GM12878 (cell line): ENCODE measurements around the gene WWOX. TPM values are rescaled to one million over a fixed set of nuclear protein-coding genes. Genes with fewer than 3 reads are reported as not detected.

ENCODE experiments used
- ATAC-seq: fragments of 200-7000 bp; cut with Tn5 transposase; 3 replicates; pipeline ENCODE4 v1.9.1; 2020; ENCODE audit warnings: mild to moderate bottlenecking, moderate library complexity
- BruUV-seq: library from RNA; stranded (reverse); fragments of 400-500 nt; replicated peaks from 2 replicates; lab custom pipeline; 2021; lab: Mats Ljungman, UMichigan
- CTCF ChIA-PET: fragments of 300-600 bp; sonication (Branson Sonifier 250); formaldehyde crosslinking; extraction: SDS; loops from one replicate; lab custom pipeline; 2021; ENCODE audit warnings: inconsistent platforms; lab: Yijun Ruan, JAX
- POLR2A ChIA-PET: fragments of 350-600 bp; formaldehyde crosslinking; extraction: SDS; loops from one replicate; lab custom pipeline; 2021; ENCODE audit warnings: inconsistent platforms; lab: Charles Lee
- RAD21 ChIA-PET: fragments of 300-600 bp; sonication (Branson Sonifier 250); formaldehyde crosslinking; loops from one replicate; lab custom pipeline; 2023; ENCODE audit warnings: antibody characterized with exemption; ENCODE audit not compliant: unreplicated experiment; lab: Charles Lee
- SMC1A ChIA-PET: fragments of 300-600 bp; sonication (Branson Sonifier 250); formaldehyde crosslinking; loops from one replicate; lab custom pipeline; 2023; ENCODE audit not compliant: unreplicated experiment, uncharacterized antibody; lab: Charles Lee
- DNase-seq: peaks from one replicate; pipeline ENCODE4 v3.0.0-alpha.2; 2011; ENCODE audit warnings: low read depth, low spot score
- FAIRE-seq: peaks from 3 replicates; lab custom pipeline; 2011; peaks lifted over from hg19 to GRCh38; lab: Jason Lieb, UNC
- H2AFZ ChIP-seq: 2 replicates; pipeline ENCODE4 v1.6.0; 2011; ENCODE audit warnings: low read depth, low read length, control low read depth; ENCODE audit not compliant: control insufficient read depth
- H3K27ac ChIP-seq: 2 replicates; pipeline ENCODE4 v1.5.1; 2011; ENCODE audit warnings: control low read depth; ENCODE audit not compliant: control insufficient read depth, insufficient read depth
- H3K27me3 ChIP-seq, 2 experiments: replicated peaks in 1 of 2; 2 replicates each; pipeline versions ENCODE4 v1.6.0 to v1.6.1; 2011; ENCODE audit warnings: low read length in 1 of 2; ENCODE audit not compliant: control insufficient read depth in 2 of 2, insufficient read depth in 2 of 2
- H3K36me3 ChIP-seq, 2 experiments: 2 replicates each; pipeline ENCODE4 v1.5.1; 2011; ENCODE audit warnings: low read length in 1 of 2; ENCODE audit not compliant: control insufficient read depth in 2 of 2, insufficient read depth in 2 of 2
- H3K4me1 ChIP-seq: 2 replicates; pipeline ENCODE4 v1.6.1; 2011; ENCODE audit warnings: mild to moderate bottlenecking, low read length, moderate library complexity, mixed read lengths; ENCODE audit not compliant: control insufficient read depth, insufficient read depth
- H3K4me2 ChIP-seq: 2 replicates; pipeline ENCODE4 v1.6.0; 2011; ENCODE audit warnings: control low read depth; ENCODE audit not compliant: control insufficient read depth, insufficient read depth
- H3K4me3 ChIP-seq: fragments of 200-600 bp; sonication (generic); 2 replicates; pipeline ENCODE4 v1.5.1; 2016
- H3K79me2 ChIP-seq: 2 replicates; pipeline ENCODE4 v1.6.0; 2011; ENCODE audit warnings: low read length; ENCODE audit not compliant: control insufficient read depth, insufficient read depth
- H3K9ac ChIP-seq: 2 replicates; pipeline ENCODE4 v1.8.0; 2011; ENCODE audit warnings: low read length, control low read depth, mixed read lengths; ENCODE audit not compliant: control insufficient read depth, insufficient read depth
- H3K9me3 ChIP-seq: replicated peaks from 3 replicates; pipeline ENCODE4 v1.5.1; 2011; ENCODE audit warnings: mild to moderate bottlenecking, low read length; ENCODE audit not compliant: control insufficient read depth, insufficient read depth
- H4K20me1 ChIP-seq: 2 replicates; pipeline ENCODE4 v1.6.0; 2011; ENCODE audit not compliant: control insufficient read depth, insufficient read depth
- BRCA1 ChIP-seq: IDR thresholded peaks from 2 replicates; pipeline ENCODE4 v1.6.1; 2011; ENCODE audit warnings: low read depth, low read length, improper control_type of control experiment
- E2F8 ChIP-seq: fragments of 450-650 bp; IDR thresholded peaks from 2 replicates; pipeline ENCODE4 v1.6.1; 2018; ENCODE audit warnings: mild to moderate bottlenecking, low read depth, moderate library complexity; ENCODE audit not compliant: partially characterized antibody
- ESRRA ChIP-seq: IDR thresholded peaks from 2 replicates; pipeline ENCODE4 v1.6.1; 2012; ENCODE audit warnings: mild to moderate bottlenecking, low read length, improper control_type of control experiment
- HDAC6 ChIP-seq: fragments of 200-600 bp; sonication (generic); IDR thresholded peaks from one replicate; pipeline ENCODE4 v1.8.0; 2017; ENCODE audit warnings: antibody characterized with exemption; ENCODE audit not compliant: unreplicated experiment
- PAX8 ChIP-seq: fragments of 450-650 bp; IDR thresholded peaks from 2 replicates; pipeline ENCODE4 v1.6.1; 2017; ENCODE audit warnings: mild to moderate bottlenecking, moderate library complexity
- RB1 ChIP-seq: fragments of 450-650 bp; formaldehyde crosslinking; IDR thresholded peaks from 2 replicates; pipeline ENCODE4 v1.6.1; 2017; ENCODE audit warnings: mild to moderate bottlenecking, borderline replicate concordance
- REST ChIP-seq: IDR thresholded peaks from 2 replicates; pipeline ENCODE4 v1.6.1; 2012; ENCODE audit warnings: mild to moderate bottlenecking, low read depth, low read length
- ZBTB11 ChIP-seq: fragments of 450-650 bp; formaldehyde crosslinking; IDR thresholded peaks from 2 replicates; pipeline ENCODE4 v1.5.0; 2022; ENCODE audit warnings: mild to moderate bottlenecking, missing genetic modification characterization
- WGBS: methylation state at CpG from one replicate; pipeline ENCODE4 v1.1.6; 2016; ENCODE audit warnings: low lambda C conversion rate; ENCODE audit not compliant: insufficient replicate concordance, insufficient coverage; ENCODE audit errors: missing lambda C conversion rate; 5-methylcytosine and 5-hydroxymethylcytosine counted together
- in situ Hi-C: fragments of 300-500 bp; cut with MboI; formaldehyde crosslinking; loops from 9 replicates; pipeline ENCODE4 v1.14.3; 2018; ENCODE audit warnings: mixed read lengths
- intact Hi-C: fragments of 100-400 bp; cut with micrococcal nuclease; formaldehyde crosslinking; loops from one replicate; pipeline ENCODE4 v1.14.2; 2022; ENCODE audit not compliant: unreplicated experiment
- polyA plus RNA-seq, 11 experiments: library from polyadenylated mRNA; depleted of rRNA in 4 of 11; unstranded in 6 of 11; stranded (reverse) in 5 of 11; fragments of >200 nt; fragmentation: Nextera tagmentation in 4 of 11; fragmentation: Illumina TruSeq in 1 of 11; extraction: Ambion mirVana in 4 of 11; extraction: Trizol in 1 of 11; gene quantifications; 1 replicate in 1 of 11; 2 replicates in 10 of 11; pipeline versions ENCODE4 v1.2.1 to v1.2.3, GENCODE V29; 2011 to 2016; ENCODE audit warnings: inconsistent platforms in 2 of 11, missing spikeins in 2 of 11, low read depth in 1 of 11
- total RNA-seq, 4 experiments: library from RNA; depleted of rRNA in 3 of 4; stranded (reverse); fragments of >200 nt in 3 of 4; fragmentation: Illumina TruSeq in 1 of 4; extraction: Trizol in 1 of 4; gene quantifications; 2 replicates each; pipeline versions ENCODE4 v1.2.1 to v1.2.3, GENCODE V29; 2013 to 2021

WWOX gene
- total and polyA plus RNA-seq, 10 of the 15 experiments (the other 5 are each of a cell fraction or from before 2014, with no cell fraction given): 2.8 to 24.4 (median 17.8) TPM

GRCh38 chr16:78484509-78485058 is 385.1 kb downstream of the WWOX start:
- ChIA-PET CTCF (no interaction called here), SMC1A (no interaction called here), POLR2A (no interaction called here), RAD21 (no interaction called here)
- no TSS peak for BruUV-seq
- no peak overlapping the region for H3K4me2 ChIP-seq
- no peak for DNase-seq
- no peaks in the 10 kb centered on the region for H3K27me3 ChIP-seq
- in situ Hi-C loops: no loop called here
- intact Hi-C loops: no loop called here
- H3K4me3 ChIP-seq: no peak overlapping the region
- no peak overlapping the region for H3K9ac ChIP-seq
- 51% methylated on average over 9 of the region's 9 CpGs for WGBS
- no peaks in the 10 kb centered on the region for H4K20me1 ChIP-seq
- no peak for ATAC-seq
- no peaks in the 10 kb centered on the region for H3K79me2 ChIP-seq
- no peak overlapping the region for H2AFZ ChIP-seq
- TF ChIP-seq ZBTB11 (no peak), BRCA1 (no peak), PAX8 (no peak), RB1 (no peak), E2F8 (no peak), REST (no peak), HDAC6 (no peak), ESRRA (no peak)
- H3K27ac ChIP-seq: no peak overlapping the region
- no peaks in the 10 kb centered on the region for H3K4me1 ChIP-seq
- FAIRE-seq: no peak
- no peaks in the 10 kb centered on the region for H3K9me3 ChIP-seq
- no peaks in the 10 kb centered on the region for H3K36me3 ChIP-seq
